ENCODE data around the gene ACSL6. TPM values are rescaled to one million over a fixed set of nuclear protein-coding genes. Genes with fewer than 3 reads are reported as not detected.
A peak's percentile ranks its signal among the peaks of the same experiment; 100 is the strongest.

Gene ACSL6
- total RNA-seq, 2 experiments from 2014 or later: 4.6 to 5.8 TPM

DNA sequence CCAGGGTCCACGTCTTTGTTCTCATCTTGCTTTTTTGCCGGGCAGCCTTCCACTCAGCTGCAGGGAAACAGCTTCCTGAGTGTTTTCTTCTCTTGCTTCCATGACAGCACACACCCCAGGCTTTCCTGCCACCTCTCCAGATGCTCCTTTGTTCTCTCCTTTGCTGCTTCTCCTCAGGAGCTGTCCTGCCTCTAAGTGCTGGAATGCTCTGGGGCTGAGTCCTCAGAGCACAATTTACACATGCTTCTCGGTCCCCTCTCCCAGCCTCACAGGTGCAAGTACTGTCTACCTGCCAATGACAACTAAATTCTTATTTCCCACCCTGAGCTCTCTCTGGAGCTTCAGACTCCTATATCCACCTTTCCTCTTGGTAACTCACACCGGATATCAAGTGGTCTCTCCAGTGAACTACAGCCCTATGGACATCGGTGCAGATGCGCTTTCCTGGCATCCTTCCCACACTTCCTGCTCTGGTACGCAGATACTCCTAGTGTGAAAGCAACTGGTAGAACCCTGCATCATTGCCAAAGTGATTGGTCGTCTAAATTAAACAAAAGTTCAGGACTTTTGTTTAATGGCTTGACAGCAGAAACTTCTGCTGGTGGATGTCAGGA, 13.4 kb upstream of the ACSL6 start:
- H3K9me3 Mint-ChIP-seq: peaks cover 1% of the 10 kb centered on the region
- peaks cover 2% of the 10 kb centered on the region for H3K36me3 Mint-ChIP-seq
- H3K4me1 Mint-ChIP-seq: peaks cover 30% of the 10 kb centered on the region
- DNase-seq: no peak
- H3K4me3 Mint-ChIP-seq: no peak overlapping the region
- H3K27ac Mint-ChIP-seq: no peak overlapping the region
- peaks cover 15% of the 10 kb centered on the region for H3K27me3 Mint-ChIP-seq

DNA sequence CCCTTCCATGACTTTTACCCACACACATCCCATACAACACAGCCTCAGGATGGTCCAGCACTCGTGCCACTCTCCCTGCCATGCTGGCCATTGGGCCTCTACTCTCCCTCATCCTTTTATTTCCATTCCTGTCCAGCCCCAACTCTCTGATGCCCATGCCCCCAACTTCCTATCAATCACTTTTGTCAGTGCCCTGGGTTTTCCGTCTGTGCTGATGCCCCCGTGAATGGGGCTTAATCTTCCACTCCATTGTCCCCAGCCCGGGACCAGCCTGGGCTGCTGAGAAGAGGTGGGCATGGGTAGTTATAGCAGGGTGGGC, 12.6 kb upstream of the ACSL6 start:
- Mint-ChIP-seq H3K4me3 (no peak overlapping the region), H3K27ac (no peak overlapping the region), H3K4me1 (peaks cover 36% of the 10 kb centered on the region), H3K9me3 (no peaks in the 10 kb centered on the region), H3K36me3 (no peaks in the 10 kb centered on the region), H3K27me3 (peaks cover 11% of the 10 kb centered on the region)
- DNase-seq: no peak

DNA sequence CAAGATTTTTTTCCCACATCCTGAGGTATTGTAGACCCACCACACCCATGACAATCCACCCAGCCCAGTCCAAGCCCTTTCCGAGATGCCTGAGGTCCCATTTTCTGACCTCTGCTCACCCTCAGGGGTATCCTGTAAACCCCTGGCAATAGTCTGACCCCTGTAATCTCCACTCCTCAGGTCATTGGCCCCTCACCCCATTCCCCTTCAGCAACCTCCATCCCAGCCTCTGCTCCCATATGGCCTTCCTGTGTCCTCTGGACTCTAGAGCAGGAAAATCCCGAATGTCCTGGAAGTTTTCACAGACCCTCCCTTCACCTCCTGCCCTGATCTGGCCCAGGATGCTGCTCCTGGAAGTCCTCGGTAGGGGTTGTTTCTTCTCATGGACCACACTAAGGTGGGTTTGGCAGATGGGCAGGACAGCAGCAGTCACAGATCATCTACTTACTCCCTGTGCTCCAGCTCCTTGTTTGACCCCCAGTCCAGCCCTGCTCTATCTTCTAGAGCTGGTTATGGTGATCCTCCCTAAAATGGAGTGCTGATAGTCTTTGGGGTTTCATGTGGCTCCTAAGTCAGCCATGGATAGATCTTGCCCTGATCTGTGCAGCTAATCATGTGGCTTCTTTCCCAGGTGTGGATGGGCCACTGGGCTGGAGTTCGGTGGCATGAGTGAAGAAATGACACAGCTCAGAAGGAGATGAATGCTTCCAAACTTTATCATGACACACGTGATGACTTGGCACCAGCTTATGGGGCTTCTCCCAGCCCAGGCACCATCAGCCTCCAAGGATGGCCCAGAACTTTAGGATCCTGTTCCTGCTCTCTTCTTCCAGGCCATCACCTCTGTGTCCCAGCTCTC, 12.0 kb upstream of the ACSL6 start:
- H3K9me3 Mint-ChIP-seq: no peaks in the 10 kb centered on the region

DNA sequence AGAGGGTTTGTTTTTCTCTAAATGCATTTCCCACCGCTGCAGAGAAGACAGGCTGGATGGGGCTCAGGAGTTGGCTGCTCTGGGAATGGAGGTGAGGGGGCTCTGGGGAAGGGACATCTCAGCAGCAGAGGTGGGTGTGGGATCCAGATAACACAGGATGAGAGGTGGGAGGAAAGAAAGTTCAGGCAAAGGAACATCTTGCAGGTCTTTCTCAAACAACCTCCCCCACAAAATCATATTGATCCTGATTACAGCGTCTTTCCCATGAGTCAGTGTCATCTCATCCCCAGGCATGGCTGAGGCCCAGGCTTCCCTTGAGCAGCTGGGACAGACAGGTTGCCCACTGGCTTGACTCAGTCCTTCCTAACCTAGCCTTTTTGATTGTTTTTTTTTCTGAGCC, 11.3 kb upstream of the ACSL6 start:
- Mint-ChIP-seq H3K9me3 (no peaks in the 10 kb centered on the region), H3K36me3 (no peaks in the 10 kb centered on the region), H3K27ac (peak overlapping the region; percentile 30), H3K4me3 (peak overlapping the region; percentile 2), H3K27me3 (peaks cover 8% of the 10 kb centered on the region), H3K4me1 (peaks cover 45% of the 10 kb centered on the region)
- DNase-seq: peak; percentile 50

More for the DNA sequence above, 12.0 kb upstream of the ACSL6 start:
- Mint-ChIP-seq H3K4me1 (peaks cover 40% of the 10 kb centered on the region), H3K4me3 (peak overlapping the region; percentile 2), H3K27me3 (peaks cover 11% of the 10 kb centered on the region), H3K27ac (peak overlapping the region; percentile 21), H3K36me3 (no peaks in the 10 kb centered on the region)
- no peak for DNase-seq

DNA sequence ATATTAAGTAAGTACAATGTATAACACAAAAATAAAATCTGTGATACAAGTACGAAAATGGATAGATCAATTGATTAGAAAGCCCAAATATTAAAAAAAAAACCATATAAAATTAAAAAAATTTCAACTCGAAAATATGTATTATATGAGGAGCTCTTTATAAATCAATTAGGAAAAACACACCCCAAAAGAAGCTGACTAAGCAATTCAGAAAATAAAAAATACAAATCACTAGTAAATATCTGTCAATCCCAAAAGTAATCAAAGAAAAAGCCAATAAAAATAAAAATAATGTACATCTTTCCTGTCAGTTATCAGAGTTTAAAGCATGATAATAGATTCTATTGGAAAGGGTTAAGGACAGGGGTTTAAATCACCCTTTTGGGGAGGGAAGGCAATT, 10.2 kb upstream of the ACSL6 start:
- no peak overlapping the region for H3K27ac Mint-ChIP-seq
- H3K36me3 Mint-ChIP-seq: no peaks in the 10 kb centered on the region
- peaks cover 49% of the 10 kb centered on the region for H3K4me1 Mint-ChIP-seq
- H3K4me3 Mint-ChIP-seq: no peak overlapping the region
- H3K27me3 Mint-ChIP-seq: peaks cover 18% of the 10 kb centered on the region
- DNase-seq: no peak
- H3K9me3 Mint-ChIP-seq: no peaks in the 10 kb centered on the region

DNA sequence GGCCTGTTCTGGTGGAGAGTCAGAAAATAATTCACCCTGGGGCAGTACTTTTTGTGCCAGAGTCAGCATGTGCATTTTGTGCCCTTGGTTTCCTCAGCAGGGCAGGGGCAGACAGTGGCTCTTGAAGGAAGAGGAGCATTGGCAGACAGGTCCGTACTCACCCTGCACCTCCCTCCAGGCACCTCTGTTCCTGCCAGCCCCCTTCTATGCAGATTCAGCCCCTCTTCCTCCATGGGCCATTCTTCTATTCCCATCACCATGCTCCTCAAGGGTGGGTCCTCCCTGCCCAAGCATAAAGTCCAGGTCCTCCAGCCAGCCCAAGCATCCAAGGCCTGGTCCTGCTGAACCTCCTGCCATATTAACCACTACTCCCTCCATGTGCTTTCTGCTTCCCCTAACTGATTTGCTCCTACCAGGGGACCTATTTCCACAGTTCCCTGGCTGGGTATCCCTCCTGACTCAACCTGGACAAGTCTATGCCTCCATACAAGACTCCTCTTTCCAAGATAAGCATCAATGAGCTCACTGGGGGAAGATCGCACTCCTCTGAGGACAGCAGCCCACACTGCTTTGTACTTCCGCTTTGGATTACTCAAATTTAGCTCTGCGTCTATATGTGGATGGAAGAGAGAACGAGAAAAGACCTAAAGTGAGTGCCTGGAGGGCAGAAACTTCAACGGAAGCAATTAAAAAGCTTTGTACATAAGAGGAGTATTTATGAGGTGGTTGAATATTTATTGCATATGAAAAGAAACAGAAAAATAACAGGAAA, 9.3 kb upstream of the ACSL6 start:
- H3K4me3 Mint-ChIP-seq: no peak overlapping the region
- peak; percentile 40 for DNase-seq

DNA sequence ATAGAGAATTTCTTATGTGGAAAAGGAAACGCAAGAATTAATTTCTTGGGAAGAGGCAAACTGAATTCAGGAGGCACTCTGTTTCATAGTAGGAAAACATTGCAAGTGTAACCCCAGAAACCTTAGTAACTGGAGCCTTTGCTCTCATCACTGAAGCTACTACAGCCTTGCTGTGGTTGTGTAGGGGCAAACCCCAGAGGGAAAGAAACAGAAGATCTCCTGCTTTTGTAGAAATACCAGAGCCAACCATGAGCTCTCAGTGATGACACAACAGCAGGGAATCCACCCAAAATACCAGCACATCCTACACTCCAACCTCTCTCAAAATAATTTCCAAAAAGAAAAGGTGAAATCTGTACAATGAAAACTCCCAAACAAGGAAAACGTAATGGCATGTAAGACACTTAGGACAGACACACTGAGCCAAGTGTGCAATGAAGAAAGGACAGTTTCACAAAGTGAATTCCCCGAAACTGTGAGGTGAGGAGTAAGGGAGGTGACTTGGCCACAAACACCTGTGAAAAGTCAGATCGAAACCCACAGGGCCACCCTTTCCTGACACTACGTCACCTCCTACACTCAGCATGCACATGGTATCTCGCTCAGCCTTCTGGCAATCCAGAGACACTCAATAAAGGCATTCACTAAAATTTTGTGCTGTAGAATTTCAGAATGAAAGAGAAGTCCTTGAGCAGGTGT, 8.5 kb upstream of the ACSL6 start:
- Mint-ChIP-seq H3K36me3 (no peaks in the 10 kb centered on the region), H3K4me3 (peak overlapping the region; percentile 12), H3K9me3 (no peaks in the 10 kb centered on the region), H3K27me3 (peaks cover 33% of the 10 kb centered on the region), H3K27ac (peak overlapping the region; percentile 94), H3K4me1 (peaks cover 49% of the 10 kb centered on the region)
- peak; percentile 82 for DNase-seq

More for the DNA sequence above, 9.3 kb upstream of the ACSL6 start:
- Mint-ChIP-seq H3K27me3 (peaks cover 27% of the 10 kb centered on the region), H3K4me1 (peaks cover 49% of the 10 kb centered on the region), H3K36me3 (no peaks in the 10 kb centered on the region), H3K9me3 (no peaks in the 10 kb centered on the region), H3K27ac (peak overlapping the region; percentile 94)

DNA sequence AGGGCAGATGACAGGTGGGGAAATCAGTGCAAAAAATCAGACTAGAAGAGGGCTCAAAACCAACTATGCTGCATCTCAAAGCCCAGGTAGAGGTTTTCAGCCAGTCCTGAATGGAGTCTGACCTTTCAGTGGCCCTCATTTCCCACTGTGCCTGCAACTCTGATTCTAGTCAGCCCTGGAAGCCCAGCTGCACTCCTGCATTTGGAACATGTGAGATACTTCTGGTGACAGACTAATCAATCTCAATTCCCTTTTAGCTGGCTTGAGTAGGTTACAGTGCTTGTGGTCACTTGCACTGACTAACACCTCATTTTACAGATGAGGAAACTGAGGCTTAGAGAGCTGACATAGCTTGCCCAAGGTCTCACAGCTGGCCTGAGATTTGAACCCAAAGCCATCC, 7.9 kb upstream of the ACSL6 start:
- H3K4me1 Mint-ChIP-seq: peaks cover 49% of the 10 kb centered on the region
- H3K4me3 Mint-ChIP-seq: no peak overlapping the region
- H3K9me3 Mint-ChIP-seq: no peaks in the 10 kb centered on the region
- no peak for DNase-seq
- no peaks in the 10 kb centered on the region for H3K36me3 Mint-ChIP-seq
- no peak overlapping the region for H3K27ac Mint-ChIP-seq
- H3K27me3 Mint-ChIP-seq: peaks cover 39% of the 10 kb centered on the region

DNA sequence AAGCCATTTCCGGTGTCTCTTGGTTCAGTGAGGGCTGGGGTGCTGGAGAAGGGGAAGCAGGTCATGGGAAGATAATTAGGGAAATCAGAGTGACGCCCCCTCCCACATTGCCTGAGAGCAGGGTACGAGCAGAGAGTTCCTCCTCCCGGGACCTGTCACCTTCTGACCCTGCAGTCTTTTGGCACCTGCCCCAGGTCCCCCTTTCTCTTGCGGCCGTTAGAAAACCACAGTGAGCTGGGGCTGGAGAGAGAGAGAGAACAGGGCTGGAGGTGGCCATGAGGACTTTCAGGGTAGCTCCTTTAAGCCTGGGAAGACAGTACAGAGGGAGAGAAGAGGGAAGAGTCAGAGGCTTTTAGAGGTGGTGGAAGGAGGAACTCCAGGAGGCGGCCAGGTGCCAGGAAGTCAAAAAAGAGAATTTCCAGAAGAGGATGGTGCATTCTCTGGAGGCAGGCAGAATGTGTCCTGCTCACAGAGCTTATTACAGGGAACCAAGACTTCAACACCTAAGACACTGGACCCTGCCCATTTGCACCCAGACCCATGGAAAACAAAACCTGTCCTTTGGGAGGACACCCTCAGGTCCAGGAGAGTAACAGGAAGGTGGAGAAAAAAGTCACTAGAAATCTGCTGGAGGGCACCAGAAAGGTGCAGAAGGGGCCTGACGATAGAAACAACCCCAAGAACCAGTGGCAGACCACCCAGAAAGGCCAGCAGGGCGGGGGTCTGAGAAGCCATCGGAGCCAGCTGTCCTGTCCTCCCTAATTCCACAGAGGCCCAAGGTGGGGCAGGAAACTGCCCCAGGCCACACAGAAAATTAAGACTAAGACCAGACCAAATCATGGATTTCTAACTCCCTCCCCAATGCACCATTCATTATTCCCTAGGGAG, 6.5 kb upstream of the ACSL6 start:
- no peak overlapping the region for H3K27ac Mint-ChIP-seq
- DNase-seq: no peak
- H3K9me3 Mint-ChIP-seq: no peaks in the 10 kb centered on the region
- peaks cover 44% of the 10 kb centered on the region for H3K4me1 Mint-ChIP-seq
- H3K4me3 Mint-ChIP-seq: no peak overlapping the region
- H3K27me3 Mint-ChIP-seq: peaks cover 52% of the 10 kb centered on the region
- H3K36me3 Mint-ChIP-seq: no peaks in the 10 kb centered on the region

DNA sequence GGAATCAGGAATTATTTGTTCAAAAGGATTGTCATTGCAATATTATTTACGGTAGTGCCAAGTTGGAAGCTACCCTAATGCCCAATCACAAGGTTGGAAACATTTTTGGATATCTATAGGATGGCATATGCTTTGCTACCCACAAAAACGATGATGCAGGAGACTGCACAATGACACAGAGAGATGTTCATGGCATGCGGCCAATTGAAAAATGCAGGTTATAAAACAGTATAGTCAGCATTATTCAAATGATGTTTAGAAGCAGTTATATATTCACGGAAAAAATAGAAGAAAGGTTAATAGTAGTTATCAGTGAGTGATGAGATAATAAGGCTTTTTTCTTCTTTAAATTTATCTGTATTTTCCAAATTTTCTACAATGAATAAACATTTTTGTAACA, 5.9 kb upstream of the ACSL6 start:
- Mint-ChIP-seq H3K27ac (no peak overlapping the region), H3K4me1 (peaks cover 39% of the 10 kb centered on the region), H3K36me3 (no peaks in the 10 kb centered on the region), H3K27me3 (peaks cover 57% of the 10 kb centered on the region), H3K9me3 (no peaks in the 10 kb centered on the region), H3K4me3 (no peak overlapping the region)
- DNase-seq: no peak

DNA sequence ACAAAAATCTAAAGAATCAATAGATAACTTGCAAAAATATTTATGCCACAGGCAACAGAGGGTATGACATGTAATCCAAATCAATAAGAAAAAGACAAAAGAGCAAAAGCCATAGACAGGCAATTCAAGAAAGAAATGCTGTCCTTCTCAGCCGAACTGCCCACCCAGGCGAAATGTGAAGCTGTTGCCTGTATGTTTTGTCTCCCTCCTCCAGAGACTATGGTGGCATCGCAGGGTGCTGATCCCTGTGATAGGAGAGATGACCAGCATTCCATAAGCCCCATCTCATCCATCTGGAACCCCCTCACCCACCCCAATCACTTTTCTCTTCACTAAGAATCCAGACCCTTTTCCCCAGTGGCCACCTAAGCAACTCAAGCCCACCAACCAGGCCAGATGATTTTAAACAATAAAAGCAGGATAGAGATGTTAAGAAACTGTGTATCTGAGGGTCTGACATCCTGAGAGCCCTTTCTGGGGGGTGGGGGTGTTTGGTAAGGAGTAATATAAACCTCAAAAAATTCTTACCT, 5.3 kb upstream of the ACSL6 start:
- Mint-ChIP-seq H3K27ac (no peak overlapping the region), H3K4me1 (peaks cover 40% of the 10 kb centered on the region), H3K9me3 (no peaks in the 10 kb centered on the region), H3K27me3 (peaks cover 60% of the 10 kb centered on the region), H3K4me3 (no peak overlapping the region), H3K36me3 (no peaks in the 10 kb centered on the region)
- DNase-seq: no peak

DNA sequence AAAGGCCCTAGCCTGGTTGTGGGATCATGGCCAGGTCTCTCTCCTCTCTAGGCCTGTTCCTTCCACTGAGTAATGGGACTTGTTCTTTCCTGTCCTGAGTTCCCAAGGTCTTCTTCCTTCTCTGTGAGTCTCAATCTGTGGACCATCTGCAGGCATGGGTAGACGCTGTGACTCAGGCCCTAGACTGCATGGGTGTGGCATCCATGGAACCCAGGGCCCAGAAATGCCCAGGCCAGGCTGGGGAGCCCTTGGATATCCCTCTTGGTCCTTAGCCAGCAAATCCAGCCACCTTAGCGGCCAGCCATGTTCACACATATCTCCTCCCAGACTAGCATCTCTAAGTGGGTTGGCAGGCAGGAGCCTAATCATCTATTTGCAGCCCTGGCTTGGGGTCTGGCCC, 2.3 kb upstream of the ACSL6 start:
- peaks cover 69% of the 10 kb centered on the region for H3K27me3 Mint-ChIP-seq
- H3K27ac Mint-ChIP-seq: no peak overlapping the region
- H3K9me3 Mint-ChIP-seq: no peaks in the 10 kb centered on the region
- H3K36me3 Mint-ChIP-seq: no peaks in the 10 kb centered on the region
- H3K4me3 Mint-ChIP-seq: no peak overlapping the region
- no peak for DNase-seq
- H3K4me1 Mint-ChIP-seq: peaks cover 32% of the 10 kb centered on the region

DNA sequence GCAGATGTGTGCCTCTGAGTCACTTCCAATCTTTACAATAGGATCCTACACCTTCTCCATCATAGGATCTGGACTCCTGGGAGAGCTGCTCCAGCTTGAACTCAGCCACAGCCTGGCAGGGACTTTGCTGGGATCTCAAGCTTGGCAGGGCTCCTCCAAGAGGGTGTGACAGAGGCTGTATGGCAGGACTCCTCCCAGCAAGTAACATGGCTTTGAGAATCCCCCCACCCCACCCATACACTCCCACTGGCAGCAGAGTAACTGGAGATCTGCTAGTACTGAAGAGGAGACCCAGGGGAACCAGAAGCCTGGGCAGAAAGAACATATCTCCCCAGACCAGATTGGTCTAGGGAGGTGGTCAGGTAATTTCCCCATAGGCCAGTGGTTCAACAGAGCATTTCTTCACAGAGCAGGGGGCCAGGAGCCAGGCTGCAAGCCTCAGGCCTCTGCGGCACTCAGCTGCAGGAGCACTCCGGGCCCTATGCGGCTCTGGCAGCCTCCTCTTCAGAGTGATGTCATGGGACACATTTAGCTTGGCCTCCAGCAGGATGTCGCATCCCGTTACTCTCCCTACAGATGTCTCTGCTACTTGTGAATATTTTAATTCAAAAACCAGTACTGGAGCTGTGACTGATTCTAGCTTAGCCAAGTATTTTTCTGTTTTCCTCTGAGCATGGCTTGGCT, 1.7 kb upstream of the ACSL6 start:
- H3K27me3 Mint-ChIP-seq: peaks cover 72% of the 10 kb centered on the region
- H3K9me3 Mint-ChIP-seq: no peaks in the 10 kb centered on the region

More for the DNA sequence above, 1.7 kb upstream of the ACSL6 start:
- H3K27ac Mint-ChIP-seq: no peak overlapping the region
- no peak for DNase-seq
- H3K4me3 Mint-ChIP-seq: no peak overlapping the region
- no peaks in the 10 kb centered on the region for H3K36me3 Mint-ChIP-seq
- peaks cover 29% of the 10 kb centered on the region for H3K4me1 Mint-ChIP-seq
